ENCODE data around the gene ZNF618. TPM values are rescaled to one million over a fixed set of nuclear protein-coding genes. Genes with fewer than 3 reads are reported as not detected.

The ZNF618 gene
- total RNA-seq, 2 donors from 2014 or later: 16.6 to 24.9 TPM

DNA sequence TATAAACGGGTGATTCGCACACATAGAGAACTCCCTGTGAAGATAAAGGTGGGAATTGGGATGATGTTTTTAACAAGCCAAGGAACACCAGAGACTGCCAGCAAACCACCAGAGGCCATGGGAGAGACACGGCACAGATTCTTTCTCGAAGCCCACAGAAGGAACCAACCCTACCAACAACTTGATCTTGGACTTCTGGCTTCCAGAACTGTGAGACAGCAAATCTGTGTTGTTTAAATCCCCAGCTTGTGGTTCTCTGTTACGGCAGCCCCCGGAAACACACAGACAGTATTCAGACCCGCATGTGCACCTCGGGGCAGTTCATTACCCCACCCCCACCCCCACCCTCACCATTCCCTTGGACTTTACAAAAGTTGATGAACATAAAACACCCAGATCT lies 189.2 kb downstream of the ZNF618 start:
- Histone ChIP-seq H3K4me1 (ENCODE audit: control insufficient read depth in 1 of 2, low read depth in 2 of 2) (peaks cover under 1 to 8% of the 10 kb centered on the region in 2 donors), H3K9me3 (no peaks in the 10 kb centered on the region), H3K27ac (no peak overlapping the region), H3K4me3 (no peak overlapping the region), H3K27me3 (replicated peaks; ENCODE audit: insufficient read depth) (no peaks in the 10 kb centered on the region), H3K36me3 (no peaks in the 10 kb centered on the region)
- DNase-seq (ENCODE audit: low spot score) (no peak), ATAC-seq (ENCODE audit: insufficient number of reproducible peaks, low FRiP score, low read depth) (no peak)
- TF ChIP-seq CTCF (IDR thresholded peaks at IDR 0.05): no peak

DNA sequence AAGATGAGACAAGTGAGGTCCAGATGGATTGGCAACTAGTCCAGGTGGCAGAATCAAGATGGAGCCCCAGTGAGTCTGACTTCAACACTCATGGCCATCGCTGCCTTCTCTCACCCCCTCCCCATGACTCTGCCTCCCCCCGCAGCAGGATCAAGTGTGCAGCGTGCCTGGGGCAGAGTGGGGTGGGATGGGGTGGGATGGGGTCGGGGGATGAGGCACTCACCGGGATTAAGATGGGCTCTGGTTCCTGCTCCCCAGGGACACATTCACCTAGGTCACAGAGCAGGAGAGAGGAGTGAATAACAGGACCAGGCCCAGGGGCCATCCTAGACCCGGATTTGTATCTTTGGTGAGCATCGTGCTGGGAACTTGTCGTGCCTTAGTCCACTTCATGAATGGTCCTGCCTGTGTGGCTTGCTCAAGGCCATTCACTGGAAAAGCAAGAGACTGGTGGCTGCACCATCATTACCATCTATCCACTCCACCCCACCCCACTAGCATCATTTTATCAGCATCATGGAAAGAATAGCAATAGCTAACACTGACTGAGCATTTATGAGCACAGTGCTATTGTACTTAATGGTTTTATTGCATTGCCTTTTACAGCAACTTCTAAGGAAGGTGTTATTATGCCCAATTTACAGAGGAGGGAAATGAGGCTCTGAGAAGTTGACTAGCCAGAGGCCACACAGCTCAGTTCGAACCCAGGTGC lies 193.5 kb downstream of the ZNF618 start:
- Histone ChIP-seq H3K36me3 (no peaks in the 10 kb centered on the region), H3K9me3 (no peaks in the 10 kb centered on the region), H3K4me3 (no peak overlapping the region), H3K4me1 (ENCODE audit: control insufficient read depth in 1 of 2, low read depth in 2 of 2) (peaks cover 7 to 21% of the 10 kb centered on the region in 2 donors), H3K27ac (no peak overlapping the region), H3K27me3 (replicated peaks; ENCODE audit: insufficient read depth) (no peaks in the 10 kb centered on the region)
- ATAC-seq (ENCODE audit: insufficient number of reproducible peaks, low FRiP score, low read depth) (no peak), DNase-seq (ENCODE audit: low spot score) (no peak)
- no peak for TF ChIP-seq CTCF (IDR thresholded peaks at IDR 0.05)

GRCh38 chr9:114070188-114071103 lies 194.3 kb downstream of the ZNF618 start:
- DNase-seq (ENCODE audit: low spot score) (no peak), ATAC-seq (ENCODE audit: insufficient number of reproducible peaks, low FRiP score, low read depth) (no peak)
- peaks cover 7 to 21% of the 10 kb centered on the region in 2 donors for H3K4me1 ChIP-seq (ENCODE audit: control insufficient read depth in 1 of 2, low read depth in 2 of 2)
- no peak overlapping the region for H3K27ac ChIP-seq
- H3K4me3 ChIP-seq: no peak overlapping the region
- H3K36me3 ChIP-seq: no peaks in the 10 kb centered on the region
- no peak for TF ChIP-seq CTCF (IDR thresholded peaks at IDR 0.05)
- no peaks in the 10 kb centered on the region for H3K27me3 ChIP-seq (replicated peaks; ENCODE audit: insufficient read depth)
- H3K9me3 ChIP-seq: no peaks in the 10 kb centered on the region

DNA sequence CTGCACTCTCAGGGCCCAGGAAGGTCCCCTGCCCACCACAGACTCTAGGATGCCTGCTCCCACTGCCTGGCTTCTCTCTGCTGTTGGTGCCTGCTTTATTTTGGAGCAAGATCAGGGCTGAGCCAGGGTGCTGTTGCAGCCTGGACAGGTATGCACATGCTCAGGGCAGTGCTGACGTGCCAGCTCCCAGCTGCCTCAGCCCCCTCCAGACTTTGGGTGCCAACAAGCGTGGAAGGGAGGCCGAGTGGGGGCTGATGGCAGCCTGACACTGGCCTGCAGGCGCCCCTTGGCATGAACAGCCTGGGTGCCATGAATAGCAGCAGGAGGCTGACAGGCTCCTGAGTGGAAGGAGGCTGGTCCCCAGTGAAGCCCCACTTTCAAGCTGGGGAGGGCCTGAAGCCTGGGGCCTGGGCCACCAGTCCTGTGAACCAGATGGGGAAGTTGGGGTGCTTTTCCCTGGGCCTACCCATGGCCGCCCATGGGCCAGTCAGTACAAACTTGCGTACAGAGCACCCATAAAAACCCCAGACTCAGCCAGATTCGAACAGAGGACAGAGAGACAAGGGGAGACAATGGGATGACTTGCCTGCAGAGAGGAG lies 195.2 kb downstream of the ZNF618 start:
- no peak for ATAC-seq (ENCODE audit: insufficient number of reproducible peaks, low FRiP score, low read depth)
- Histone ChIP-seq H3K27ac (no peak overlapping the region), H3K4me1 (ENCODE audit: control insufficient read depth in 1 of 2, low read depth in 2 of 2) (peaks cover 7 to 21% of the 10 kb centered on the region in 2 donors), H3K4me3 (no peak overlapping the region), H3K27me3 (replicated peaks; ENCODE audit: insufficient read depth) (no peaks in the 10 kb centered on the region), H3K9me3 (no peaks in the 10 kb centered on the region), H3K36me3 (no peaks in the 10 kb centered on the region)
- TF ChIP-seq CTCF (IDR thresholded peaks at IDR 0.05): no peak
- DNase-seq (ENCODE audit: low spot score): no peak

Data from thoracic aorta (tissue), 2 donors.